ENCODE measurements around the gene PEX14. TPM values are rescaled to one million over a fixed set of nuclear protein-coding genes. Genes with fewer than 3 reads are reported as not detected.

Gene PEX14
- total and polyA plus RNA-seq, 10 of the 15 experiments (the other 5 are each of a cell fraction or from before 2014, with no cell fraction given), result 1.4 to 23.2 (median 12.0) TPM

DNA sequence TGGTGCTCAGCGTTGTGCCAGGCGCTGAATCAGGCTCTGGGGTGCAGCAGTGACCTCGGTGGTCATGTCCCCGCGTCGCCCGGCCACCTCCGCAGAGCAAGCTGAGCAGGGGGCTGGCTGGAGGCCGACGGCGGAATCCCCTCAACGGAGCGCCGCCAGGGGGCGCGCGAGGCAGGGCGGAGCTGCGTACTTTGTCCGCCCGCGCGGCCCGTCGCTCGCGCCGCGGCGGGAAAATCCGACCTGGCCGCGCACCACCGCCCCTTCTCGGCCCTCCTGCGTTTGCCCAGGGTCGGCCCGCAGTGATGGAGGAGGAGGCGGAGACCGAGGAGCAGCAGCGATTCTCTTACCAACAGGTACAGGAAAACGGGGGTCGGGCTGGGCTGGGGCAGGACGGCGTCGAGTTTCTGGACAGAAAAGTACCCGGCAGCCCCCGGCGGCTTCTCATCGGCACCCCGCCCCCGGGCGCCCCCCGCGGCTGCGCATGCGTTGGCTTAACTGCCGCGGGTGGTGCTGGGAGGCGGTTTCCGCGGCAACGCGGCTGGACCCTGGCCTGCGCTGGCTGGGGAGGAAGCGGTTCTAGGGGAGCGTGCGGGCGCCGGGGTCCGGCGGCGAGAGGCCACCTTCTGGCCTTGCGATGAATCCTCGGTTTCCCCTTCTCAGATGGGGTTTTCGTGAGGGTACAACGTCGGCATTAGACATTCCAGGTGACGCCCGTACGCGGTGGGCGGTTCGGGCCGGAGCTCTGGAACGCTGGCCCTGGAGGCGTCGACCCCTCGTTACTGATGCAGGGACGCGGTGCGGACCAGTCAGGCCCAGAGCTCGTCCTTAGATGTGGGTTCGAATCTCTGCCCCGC lies 44.3 kb upstream of the PEX14 start, which contains the start of gene CENPS (continued):
- TF ChIP-seq SUZ12 (IDR thresholded peaks at IDR 0.05; ENCODE audit: unreplicated experiment), result no peak
- TF ChIP-seq SIN3A (IDR thresholded peaks at IDR 0.05; ENCODE audit: low read depth, low read length), result peak; percentile 99
- TF ChIP-seq FOXM1 (IDR thresholded peaks at IDR 0.05; ENCODE audit: low read depth, low read length), result peak; percentile 79; the same call in 1 of the 2 replicates
- TF ChIP-seq ZZZ3 (IDR thresholded peaks at IDR 0.05; ENCODE audit: control insufficient read depth, insufficient read length, low read depth), result no peak
- peak; percentile 92 for TF ChIP-seq MXI1 (IDR thresholded peaks at IDR 0.05; ENCODE audit: low read depth, low read length)
- TF ChIP-seq, protein P1, sequence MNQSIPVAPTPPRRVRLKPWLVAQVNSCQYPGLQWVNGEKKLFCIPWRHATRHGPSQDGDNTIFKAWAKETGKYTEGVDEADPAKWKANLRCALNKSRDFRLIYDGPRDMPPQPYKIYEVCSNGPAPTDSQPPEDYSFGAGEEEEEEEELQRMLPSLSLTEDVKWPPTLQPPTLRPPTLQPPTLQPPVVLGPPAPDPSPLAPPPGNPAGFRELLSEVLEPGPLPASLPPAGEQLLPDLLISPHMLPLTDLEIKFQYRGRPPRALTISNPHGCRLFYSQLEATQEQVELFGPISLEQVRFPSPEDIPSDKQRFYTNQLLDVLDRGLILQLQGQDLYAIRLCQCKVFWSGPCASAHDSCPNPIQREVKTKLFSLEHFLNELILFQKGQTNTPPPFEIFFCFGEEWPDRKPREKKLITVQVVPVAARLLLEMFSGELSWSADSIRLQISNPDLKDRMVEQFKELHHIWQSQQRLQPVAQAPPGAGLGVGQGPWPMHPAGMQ (IDR thresholded peaks at IDR 0.05; ENCODE audit: borderline replicate concordance), result no peak
- peak; percentile 51; the same call in 1 of the 2 replicates for TF ChIP-seq TBL1XR1 (IDR thresholded peaks at IDR 0.05; ENCODE audit: low read depth, low read length)
- TF ChIP-seq IRF4 (IDR thresholded peaks at IDR 0.05; ENCODE audit: low read depth, low read length), result peak; percentile 57; the same call in 1 of the 2 replicates
- TF ChIP-seq WRNIP1 (IDR thresholded peaks at IDR 0.05; ENCODE audit: borderline replicate concordance, low read depth, low read length), result 0 out of 2 replicates have a peak, but pooled peaks have one; percentile 42
- peak in 1 of 2 experiments; percentile 40; a peak in 1 of 4 replicates for TF ChIP-seq SRF (IDR thresholded peaks at IDR 0.05; ENCODE audit: low read depth in 2 of 2, low read length in 2 of 2)
- peak; percentile 23 for TF ChIP-seq CREM (IDR thresholded peaks at IDR 0.05; ENCODE audit: low read depth)
- TF ChIP-seq MYB (IDR thresholded peaks at IDR 0.05; ENCODE audit: borderline replicate concordance, low read depth, low read length), result no peak
- peak; percentile 65; the same call in 1 of the 2 replicates for TF ChIP-seq SPI1 (IDR thresholded peaks at IDR 0.05; ENCODE audit: borderline replicate concordance, insufficient read depth, low read depth, low read length)
- no peak for TF ChIP-seq RAD51 (IDR thresholded peaks at IDR 0.05)
- TF ChIP-seq, protein P2, sequence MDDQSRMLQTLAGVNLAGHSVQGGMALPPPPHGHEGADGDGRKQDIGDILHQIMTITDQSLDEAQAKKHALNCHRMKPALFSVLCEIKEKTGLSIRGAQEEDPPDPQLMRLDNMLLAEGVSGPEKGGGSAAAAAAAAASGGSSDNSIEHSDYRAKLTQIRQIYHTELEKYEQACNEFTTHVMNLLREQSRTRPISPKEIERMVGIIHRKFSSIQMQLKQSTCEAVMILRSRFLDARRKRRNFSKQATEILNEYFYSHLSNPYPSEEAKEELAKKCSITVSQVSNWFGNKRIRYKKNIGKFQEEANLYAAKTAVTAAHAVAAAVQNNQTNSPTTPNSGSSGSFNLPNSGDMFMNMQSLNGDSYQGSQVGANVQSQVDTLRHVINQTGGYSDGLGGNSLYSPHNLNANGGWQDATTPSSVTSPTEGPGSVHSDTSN (IDR thresholded peaks at IDR 0.05; ENCODE audit: insufficient replicate concordance, low read depth, low read length), result no peak
- no peak for TF ChIP-seq GABPA (IDR thresholded peaks at IDR 0.05; ENCODE audit: low read depth)
- TF ChIP-seq IRF3 (IDR thresholded peaks at IDR 0.05), result no peak
- TF ChIP-seq, protein P3, sequence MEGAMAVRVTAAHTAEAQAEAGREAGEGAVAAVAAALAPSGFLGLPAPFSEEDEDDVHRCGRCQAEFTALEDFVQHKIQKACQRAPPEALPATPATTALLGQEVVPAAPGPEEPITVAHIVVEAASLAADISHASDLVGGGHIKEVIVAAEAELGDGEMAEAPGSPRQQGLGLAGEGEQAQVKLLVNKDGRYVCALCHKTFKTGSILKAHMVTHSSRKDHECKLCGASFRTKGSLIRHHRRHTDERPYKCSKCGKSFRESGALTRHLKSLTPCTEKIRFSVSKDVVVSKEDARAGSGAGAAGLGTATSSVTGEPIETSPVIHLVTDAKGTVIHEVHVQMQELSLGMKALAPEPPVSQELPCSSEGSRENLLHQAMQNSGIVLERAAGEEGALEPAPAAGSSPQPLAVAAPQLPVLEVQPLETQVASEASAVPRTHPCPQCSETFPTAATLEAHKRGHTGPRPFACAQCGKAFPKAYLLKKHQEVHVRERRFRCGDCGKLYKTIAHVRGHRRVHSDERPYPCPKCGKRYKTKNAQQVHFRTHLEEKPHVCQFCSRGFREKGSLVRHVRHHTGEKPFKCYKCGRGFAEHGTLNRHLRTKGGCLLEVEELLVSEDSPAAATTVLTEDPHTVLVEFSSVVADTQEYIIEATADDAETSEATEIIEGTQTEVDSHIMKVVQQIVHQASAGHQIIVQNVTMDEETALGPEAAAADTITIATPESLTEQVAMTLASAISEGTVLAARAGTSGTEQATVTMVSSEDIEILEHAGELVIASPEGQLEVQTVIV (IDR thresholded peaks at IDR 0.05; ENCODE audit: borderline replicate concordance, partially characterized antibody), result no peak
- peak; percentile 73; the same call in 1 of the 2 replicates for TF ChIP-seq PAX5 (IDR thresholded peaks at IDR 0.05; ENCODE audit: borderline replicate concordance, low read depth, low read length)
- 0 out of 2 replicates have a peak, but pooled peaks have one; percentile 25 for TF ChIP-seq SMAD5 (IDR thresholded peaks at IDR 0.05; ENCODE audit: low read depth)
- TF ChIP-seq, protein P4, sequence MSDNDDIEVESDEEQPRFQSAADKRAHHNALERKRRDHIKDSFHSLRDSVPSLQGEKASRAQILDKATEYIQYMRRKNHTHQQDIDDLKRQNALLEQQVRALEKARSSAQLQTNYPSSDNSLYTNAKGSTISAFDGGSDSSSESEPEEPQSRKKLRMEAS (IDR thresholded peaks at IDR 0.05; ENCODE audit: low read depth, low read length), result peak; percentile 94
- peak; percentile 99 for TF ChIP-seq STAT1 (conservative IDR thresholded peaks at IDR 0.05)
- TF ChIP-seq NFXL1 (IDR thresholded peaks at IDR 0.05; ENCODE audit: borderline replicate concordance), result no peak
- no peak for TF ChIP-seq FOS (IDR thresholded peaks at IDR 0.05; ENCODE audit: borderline replicate concordance, extremely low read depth, insufficient read length)
